GM18517 (cell line): Measurements from ENCODE around the gene UQCC2.

Source experiments
- ATAC-seq: cut with Tn5 transposase; IDR thresholded peaks from one replicate; pipeline ENCODE4 v1.9.1; 2021; ENCODE audit warnings: mild to moderate bottlenecking, moderate library complexity; ENCODE audit not compliant: unreplicated experiment

Gene UQCC2

DNA sequence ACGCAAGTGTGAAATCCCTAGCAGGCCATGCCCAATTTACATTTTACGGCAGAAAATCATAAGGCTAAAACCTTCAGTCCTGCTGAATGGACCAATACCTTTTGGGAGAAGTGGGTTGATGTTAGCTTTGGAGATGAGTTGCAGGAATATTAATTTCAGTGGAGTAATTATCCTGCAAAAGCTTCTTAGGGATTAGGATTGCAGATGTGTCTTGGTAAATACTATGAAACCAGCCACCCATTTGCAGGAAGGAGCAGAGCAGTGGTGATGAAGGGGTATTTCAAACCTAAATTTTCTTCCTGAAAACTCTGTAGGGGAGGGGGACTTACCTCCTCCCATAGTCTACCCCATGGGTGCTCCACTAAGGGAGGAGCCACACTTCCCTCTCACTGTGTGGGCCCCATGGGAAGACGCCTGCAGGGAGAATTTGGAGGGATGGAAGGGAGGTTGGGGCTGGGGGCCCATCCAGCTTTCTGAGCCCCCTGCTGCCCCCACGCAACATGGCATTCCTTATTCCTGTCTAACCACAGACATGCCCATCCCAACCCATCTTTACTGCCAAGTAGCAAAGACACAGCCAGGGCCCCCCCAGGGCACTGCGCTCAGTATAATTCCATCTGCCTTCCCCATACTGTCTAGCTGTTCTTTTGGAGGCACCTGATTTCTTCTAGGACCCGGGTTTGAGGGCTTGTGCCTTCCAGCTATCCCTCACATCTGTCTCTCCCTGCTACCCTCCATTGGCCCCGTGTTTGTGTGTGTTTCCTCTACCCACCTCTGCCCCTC, 14.6 kb upstream of the UQCC2 start:
- no peak for ATAC-seq

DNA sequence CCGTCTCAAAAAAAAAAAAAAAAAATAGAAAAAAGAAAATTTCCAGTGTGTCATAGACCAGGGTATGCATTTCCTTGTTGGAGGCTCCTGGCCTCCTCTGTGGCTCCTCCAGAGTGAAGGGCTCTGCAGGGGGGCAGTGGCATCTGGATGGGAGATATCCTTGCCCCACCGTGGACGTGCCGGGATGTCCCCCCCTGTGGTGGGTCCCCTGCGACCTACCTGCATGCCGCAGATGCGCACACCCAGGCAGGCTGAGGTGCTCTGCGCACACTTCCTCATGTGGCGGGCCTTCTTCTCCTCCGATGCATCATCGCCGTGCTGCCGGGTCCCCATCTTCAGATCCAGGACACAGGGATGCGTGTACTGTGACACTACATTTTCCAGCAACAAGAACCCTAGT, 13.7 kb upstream of the UQCC2 start:
- ATAC-seq = no peak

DNA sequence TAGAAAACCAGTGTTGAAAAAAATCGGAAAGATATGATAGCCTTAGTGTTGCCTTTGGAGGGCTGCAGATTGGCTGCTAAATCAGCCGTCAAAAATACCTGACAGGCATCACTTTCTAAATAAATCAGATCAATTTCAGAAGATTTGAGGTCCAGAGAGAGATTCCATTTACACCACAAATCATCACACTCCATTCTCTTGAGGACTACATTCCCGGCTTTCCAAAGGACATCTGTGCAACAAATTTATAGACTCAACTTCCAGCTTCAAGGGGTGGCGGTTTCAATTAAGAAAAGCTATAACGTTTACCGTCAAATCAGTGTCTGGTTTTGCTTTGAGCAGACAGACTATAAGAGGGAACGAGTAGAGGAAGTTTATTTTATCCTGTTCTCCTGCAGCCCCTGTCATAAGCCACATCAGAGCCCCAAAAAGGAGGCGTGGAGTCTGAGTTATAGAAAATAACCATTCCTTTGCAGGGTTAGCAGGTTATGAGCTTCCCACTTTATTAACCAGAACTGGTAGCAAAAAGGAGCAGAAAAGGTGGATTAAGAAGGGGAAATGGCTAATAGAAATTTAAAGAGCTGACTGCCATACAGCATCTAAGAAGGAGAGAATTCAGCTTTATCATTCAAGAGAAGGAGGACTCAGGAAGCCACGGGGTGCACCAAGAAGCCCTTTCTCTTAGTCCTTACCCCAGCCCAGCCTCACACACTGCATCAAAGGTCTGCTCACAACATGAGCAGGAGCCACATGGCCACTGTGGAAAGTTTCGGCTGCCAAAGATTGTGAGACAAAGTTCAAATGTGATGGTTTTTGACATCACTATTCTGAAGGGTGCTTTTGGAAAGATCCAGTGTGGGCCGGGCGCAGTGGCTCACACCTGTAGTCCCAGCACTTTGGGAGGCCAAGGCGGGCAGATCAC, 12.9 kb upstream of the UQCC2 start:
- ATAC-seq = no peak

DNA sequence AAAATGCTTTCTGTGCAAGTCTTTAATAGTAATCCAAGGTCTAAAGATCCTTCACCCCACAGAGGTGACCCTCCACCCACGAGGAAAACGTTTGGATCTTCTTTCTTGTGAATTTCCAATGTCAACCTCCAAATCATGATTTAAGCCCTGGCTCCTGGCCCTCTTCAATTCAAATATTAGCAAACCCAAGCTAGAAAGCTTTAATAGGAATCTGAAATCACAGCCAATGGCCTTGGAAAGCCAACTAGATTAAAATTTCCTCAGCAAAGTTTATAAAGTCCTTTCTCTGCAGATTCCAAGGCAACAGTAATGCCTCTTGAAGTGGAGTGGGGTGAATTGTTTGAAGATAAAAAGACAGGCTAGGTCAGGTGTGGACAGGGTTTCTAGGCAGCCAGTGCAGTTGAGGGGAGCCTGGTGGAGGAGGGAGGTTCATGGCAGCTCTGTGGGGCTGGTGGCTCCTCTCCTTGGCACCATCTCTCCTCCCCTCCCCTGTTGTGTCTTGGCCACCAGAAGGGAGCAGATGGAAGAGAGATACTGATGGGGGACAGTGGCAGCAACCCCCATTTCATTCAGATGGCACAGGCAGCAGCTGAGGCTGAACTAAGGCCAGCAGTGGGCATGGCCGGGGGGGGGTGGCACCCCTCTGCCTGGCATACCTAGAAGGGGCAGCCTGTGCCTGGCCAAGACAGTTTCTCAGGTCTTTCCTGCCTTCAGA, 12.0 kb upstream of the UQCC2 start:
- ATAC-seq = no peak

DNA sequence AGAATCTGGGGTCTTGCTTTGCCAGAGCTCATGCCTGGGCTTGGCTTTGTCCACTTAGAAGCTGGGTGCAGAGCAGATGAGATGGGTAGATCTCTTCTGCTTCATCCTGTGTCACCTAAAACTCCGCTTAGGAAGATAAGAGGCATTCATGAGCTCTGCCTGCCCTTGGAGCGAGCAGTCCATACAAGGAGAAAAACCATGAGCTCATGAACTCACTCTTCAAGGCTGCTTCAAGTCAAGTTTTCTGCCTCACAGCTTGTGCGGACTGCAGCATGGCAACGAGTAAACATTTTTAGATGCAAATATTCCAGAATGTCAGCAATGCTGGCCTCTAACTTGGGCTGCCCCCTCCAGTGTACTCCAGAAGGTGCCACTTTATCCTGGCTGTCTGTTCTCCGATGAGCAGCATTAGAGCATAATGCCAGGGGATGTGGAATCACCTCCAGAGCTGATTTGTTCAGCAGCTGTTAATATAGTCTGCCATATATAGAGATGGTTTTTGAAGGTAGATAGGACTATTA, 10.7 kb upstream of the UQCC2 start:
- ATAC-seq = no peak

DNA sequence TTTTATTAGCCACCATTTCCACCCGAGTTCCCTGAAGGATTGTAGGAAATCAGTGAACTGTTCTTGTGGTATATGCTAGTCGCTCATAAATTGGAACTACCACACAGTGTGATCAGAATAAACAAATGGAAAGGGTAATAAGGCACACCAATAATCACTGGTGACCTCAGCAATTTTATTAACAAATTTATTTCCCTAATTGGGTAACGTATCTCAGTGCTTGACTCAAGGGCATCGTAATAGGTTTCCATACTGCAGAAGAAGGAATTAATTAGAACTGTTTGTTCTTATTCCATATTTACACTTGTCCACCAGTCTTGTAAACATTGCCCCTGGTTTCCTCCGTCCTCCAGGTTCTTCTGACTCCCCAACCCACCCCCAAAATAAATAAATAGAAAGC, 10.0 kb upstream of the UQCC2 start:
- no peak for ATAC-seq

DNA sequence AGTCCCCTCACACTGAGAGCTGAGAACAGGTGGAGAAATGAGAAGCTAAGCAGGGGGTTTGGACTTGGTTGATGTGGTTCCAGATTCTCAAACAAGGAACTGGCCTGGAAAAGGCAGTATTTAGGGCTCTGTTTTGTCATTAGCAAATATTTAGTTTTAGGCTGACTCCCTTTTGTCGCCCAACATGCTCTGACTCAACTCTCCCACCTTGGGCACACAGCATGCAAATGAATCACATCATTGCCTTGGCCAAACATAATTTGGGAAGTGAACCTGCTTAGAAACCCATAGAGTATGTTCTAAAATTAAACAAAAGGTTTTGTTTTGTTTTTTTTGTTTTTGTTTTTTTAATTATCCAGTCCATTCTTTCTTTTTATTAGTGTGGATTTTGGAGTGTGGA, 9.5 kb upstream of the UQCC2 start:
- no peak for ATAC-seq

DNA sequence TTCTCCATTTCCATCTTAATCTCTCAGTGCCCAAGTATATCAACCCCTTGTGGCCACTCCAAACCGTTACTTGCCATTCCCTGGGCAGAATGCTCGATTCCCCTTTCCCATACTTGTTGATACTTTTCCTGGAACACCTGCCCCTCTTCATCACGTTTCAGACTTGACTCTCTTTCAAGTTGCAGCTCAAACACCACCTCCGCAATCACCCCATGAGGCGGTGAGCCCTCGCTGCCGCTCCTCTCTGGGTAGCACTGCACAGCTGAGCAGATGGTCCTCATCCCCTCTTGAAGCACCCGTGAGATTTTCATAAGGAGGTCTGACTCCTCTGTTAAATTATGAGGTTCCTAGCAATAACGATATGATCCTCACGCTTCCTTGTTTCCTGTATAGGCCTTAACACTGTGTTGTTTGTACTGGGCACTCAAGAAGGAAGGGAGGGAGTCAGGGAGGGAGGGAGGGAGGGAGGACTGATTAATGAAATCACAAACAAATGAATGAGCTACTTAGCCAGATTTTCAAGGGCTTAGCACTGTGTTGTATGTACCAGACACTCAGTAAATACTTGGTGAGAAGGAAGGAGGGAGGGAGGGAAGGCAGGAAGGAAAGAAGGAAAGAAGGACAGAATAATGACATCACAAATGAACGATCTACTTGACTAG, 8.0 kb upstream of the UQCC2 start:
- ATAC-seq = no peak

DNA sequence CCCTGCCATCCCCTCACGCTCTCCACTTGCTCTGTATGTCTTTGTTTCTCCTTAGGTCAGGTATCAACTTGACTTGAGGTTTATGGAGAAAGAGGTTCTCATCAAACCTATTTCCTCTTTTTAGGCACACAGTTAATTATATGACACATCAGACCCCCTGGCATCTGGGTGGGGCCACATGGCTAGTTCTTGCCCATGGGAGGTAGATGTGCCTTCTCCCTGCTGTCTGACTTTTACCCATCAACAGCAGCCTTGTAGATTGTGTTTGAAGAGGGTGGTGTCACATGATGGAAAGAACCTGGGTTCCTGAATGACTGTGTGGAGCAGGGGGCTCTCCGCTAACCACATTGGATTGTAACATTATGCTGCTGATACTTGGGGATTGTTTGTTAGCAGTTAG, 7.2 kb upstream of the UQCC2 start:
- ATAC-seq = no peak

DNA sequence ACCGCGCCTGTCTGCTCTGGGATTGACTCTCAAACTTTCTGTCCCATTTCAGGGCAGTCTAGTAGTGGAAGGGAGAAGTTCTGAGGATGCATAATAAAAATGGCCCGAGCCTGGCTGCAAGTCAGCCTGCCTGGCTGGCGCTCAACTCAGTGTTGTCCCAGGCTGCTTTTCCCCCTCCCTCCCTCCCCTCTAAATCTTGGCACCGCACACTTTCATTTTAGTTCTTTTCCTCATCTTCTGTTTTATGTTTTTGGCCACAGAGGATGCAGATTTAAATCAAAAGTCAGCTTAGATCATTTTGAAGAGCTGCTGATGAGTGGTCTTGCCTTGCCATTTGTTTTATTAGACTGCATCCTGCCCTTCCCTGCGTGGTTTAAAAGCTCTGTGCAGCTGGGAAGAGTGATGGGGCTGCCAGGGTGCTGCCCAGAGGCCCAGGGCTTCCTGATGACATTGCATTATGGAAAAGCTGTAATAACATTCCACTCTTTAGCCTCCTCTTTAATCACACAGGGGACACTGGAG, 6.5 kb upstream of the UQCC2 start:
- no peak for ATAC-seq

DNA sequence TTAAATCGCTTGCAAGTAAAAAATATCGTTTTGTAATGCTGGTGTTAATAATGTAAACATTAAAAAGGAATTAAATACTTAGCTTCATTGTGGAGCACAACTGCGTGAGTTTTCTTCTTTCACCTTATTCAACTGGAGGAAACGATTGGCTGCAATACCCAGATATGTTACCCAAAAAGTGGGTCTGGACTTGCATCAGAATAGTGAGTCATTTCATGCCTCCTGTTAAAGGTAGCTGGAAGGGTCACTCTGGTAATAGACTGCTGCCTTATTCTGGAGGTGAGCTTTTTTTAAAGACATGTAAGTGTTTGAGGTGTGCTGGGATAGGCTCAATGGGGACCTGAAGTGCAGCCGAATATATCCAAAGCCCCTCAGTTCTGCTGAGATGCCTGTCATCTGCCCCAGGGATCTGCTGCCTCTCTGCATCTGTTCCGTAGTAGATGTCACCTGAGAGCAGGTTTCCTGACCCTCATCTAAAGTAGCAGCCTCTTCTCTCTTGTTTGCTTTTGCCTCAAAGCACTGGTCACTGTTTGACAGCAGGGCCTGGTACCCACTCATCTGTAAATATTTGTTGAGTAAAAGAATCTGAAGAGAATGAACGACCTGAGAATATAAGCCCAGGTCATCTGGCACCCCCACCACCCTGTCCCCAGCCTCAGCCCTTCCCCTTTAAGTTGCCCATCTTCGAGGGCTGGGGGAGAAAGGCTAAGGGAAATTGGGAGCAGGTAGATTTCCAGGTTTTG, 5.6 kb upstream of the UQCC2 start:
- ATAC-seq = no peak

DNA sequence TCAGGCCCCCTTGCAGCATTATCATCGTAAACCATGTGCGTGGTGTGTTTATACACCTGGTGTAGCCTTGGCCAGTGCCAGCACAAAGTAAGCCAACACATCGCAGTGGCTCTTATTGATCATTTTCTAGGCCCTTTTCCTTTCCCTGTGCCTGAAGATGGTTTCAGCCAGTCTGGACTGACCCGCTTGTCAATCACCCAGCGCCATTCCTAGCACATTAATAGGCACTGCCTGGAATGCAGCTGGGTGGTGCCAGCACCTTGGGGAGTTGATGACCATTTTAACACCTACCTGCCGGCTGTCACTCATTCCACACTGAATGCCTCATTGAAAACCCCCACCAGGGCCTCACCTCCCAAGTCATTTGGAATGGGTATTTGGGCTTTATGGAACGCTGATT, 4.9 kb upstream of the UQCC2 start:
- no peak for ATAC-seq

DNA sequence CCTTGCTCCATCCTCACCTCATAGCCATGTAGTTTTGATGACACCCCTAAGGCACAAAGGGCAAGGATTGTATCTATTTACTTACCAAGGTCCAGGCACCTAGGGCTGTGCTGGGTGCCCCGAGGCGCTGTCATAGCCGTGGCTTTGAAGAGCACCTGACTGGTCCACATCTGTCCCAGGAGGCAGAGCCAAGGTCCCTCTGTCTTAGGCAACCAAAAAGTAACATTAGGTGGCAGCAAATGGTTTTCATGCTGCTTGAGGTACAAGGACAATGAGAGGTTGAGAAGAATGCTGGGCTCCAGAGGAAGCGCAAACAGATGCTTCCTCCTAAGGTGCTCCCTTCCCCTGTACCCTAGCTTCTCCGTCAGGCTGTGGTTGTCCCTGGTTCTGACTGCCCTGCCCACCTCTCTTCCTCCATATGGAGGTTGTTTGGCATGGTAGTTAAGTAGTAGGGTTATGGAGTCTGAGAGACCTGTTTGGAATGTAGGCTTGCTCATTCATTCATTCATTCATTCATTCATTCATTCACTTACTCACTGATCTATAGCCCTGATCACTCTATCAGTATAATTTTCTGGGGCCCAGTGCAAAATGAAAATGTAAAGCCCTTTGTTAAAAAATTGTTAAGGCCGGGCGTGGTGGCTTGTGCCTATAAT, 3.0 kb upstream of the UQCC2 start:
- no peak for ATAC-seq

DNA sequence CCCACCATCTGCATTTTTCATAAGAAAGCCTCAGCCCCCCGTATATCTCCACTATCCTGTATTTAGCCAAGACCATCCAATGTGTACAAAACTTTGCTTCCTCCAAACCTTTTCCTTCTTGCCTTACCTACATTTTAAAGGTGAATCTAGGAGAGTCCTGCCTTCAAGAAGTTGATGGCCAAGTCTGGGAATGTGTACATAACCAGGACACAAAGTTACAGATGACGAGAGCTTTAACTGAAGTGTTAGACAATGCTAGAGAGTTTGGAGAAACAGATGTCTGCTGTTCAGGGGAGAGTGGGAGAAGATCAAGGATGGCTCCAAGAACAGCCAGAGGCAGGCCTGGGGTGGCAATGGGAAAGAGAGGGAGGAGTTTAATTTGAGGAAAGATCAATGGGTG, 2.3 kb upstream of the UQCC2 start:
- ATAC-seq = no peak

DNA sequence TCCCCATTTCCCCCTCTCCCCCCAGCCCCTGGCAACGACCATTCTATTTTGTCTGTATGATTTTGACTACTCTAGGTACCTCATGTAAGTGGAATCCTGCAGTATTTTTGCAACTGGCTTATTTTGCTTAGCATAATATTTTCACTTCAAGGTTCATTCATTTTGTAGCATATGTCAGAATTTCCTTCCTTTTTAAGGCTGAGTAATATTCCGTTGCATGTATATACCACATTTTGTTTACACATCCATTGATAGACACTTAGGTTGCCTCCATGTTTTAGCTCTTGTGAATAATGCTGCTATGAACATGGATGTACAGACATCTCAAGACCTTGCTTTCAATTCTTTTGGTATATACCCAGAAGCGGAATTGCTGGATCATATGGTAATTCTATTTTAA, 1.4 kb upstream of the UQCC2 start:
- ATAC-seq = no peak

DNA sequence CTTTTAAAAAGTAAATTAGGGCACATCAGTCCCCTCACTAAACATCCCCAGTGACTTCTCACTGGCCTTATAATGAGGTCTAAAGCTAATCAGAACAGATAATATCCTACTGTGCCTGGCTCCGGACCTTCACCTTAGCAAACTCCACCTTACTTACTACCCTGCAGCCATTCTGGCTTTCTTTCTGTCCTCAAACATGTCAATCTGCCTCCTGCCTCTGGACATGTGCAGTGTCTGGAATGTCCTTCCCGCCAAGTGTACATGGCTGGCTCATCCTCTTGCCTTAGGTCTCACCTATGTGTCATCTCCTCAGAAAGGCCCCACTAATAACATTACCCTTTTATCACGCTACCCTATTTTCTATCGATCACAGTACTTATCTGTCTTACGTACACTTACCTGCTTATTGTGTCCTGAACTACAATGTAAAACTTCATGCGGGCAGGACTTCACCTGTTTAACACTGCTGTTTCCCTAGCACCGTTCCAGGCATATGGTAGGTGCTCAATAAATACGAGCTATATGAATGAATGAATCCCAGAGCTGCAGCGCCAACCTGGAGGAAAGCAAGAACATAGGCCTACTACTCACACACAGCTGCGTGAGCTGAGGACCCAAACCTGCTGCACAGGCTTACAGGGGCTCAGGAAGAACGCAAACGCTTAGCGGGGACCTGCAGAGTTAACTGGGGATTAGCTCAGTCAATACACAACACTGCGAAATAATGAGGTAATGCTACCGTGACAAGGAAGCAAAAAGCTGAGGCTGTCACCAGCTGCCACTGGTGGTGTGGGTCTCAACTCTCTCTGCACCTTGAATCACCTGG, 991 bp downstream of the UQCC2 start:
- no peak for ATAC-seq

DNA sequence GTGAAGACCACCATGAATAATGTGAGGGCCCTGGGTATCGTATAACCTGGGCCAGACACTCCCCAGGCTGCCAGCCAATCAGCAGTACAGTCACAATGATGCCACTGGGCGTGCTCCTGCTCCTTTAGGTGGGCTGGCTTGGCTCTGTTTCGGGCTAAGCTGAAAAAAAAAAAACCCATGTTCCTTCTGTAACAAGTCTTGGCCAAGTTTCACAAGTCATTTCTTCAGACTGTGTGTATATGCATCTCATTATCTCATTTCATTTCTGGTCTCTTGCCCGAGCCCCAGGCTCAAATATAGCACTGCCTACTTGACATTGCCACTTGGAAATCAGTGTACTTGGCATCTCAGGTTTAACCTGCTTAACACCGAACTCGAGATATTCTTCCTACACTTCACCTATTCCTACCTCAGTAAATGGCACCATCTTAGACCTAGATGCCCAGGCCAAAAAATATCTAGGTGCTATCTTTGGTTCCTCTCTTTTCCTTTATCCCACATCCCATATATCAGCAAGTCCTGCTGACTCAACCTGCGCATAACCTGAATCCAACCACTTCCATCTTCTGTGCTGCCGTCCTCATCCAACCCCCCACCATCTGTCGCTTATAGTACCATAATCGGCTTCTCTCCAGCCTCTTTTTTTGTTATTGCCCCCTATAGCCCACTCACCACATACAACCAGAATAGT, 1.8 kb downstream of the UQCC2 start:
- ATAC-seq = no peak
